Colonic mucosa (tissue), 4 donors: ENCODE data around the gene SLC17A4. TPM values are rescaled to one million over a fixed set of nuclear protein-coding genes. Genes with fewer than 3 reads are reported as not detected.

Experiments used
- DNase-seq: peaks from one replicate; pipeline ENCODE4 v3.0.0-alpha.2; 2020
- H3K27ac ChIP-seq: fragments of 200-600 bp; one replicate; pipeline ENCODE4 v1.8.0; 2021
- H3K27me3 ChIP-seq: fragments of 200-600 bp; one replicate; pipeline ENCODE4 v1.8.0; 2021
- H3K36me3 ChIP-seq: fragments of 200-600 bp; one replicate; pipeline ENCODE4 v1.8.0; 2021
- H3K4me1 ChIP-seq: fragments of 200-600 bp; one replicate; pipeline ENCODE4 v1.8.0; 2021; ENCODE audit warnings: mild to moderate bottlenecking
- H3K4me3 ChIP-seq: fragments of 200-600 bp; one replicate; pipeline ENCODE4 v1.8.0; 2021
- H3K9ac ChIP-seq, 2 donors: one replicate each; pipeline ENCODE4 v1.7.0; 2013; ENCODE audit warnings: control low read depth in 2 of 2, low read depth in 2 of 2, low read length in 2 of 2
- H3K9me3 ChIP-seq: fragments of 200-600 bp; one replicate; pipeline ENCODE4 v1.8.0; 2021
- intact Hi-C: fragments of 100-400 bp; cut with DNase I; formaldehyde crosslinking; loops from one replicate; pipeline ENCODE4 v1.14.1; 2022
- total RNA-seq, 2 donors: library from RNA; stranded (reverse); fragmentation: NEBNext Ultra II Directional in 1 of 2; extraction: Animal tissue kit (Norgen Biotek cat#: 25700) in 1 of 2; gene quantifications; one replicate each; pipeline ENCODE4 v1.2.1, GENCODE V29; 2021
- TF ChIP-seq, protein P1 (sequence below): fragments of 200-600 bp; IDR thresholded peaks from one replicate; pipeline ENCODE4 v1.8.0; 2022; ENCODE audit warnings: antibody characterized with exemption, mild to moderate bottlenecking
- donor health status: healthy.
- donor health status: DM: no; HTN: no; CAD: no.
- donor health status: DM: no; HTN: no; CAD: no.

Gene SLC17A4, protein sequence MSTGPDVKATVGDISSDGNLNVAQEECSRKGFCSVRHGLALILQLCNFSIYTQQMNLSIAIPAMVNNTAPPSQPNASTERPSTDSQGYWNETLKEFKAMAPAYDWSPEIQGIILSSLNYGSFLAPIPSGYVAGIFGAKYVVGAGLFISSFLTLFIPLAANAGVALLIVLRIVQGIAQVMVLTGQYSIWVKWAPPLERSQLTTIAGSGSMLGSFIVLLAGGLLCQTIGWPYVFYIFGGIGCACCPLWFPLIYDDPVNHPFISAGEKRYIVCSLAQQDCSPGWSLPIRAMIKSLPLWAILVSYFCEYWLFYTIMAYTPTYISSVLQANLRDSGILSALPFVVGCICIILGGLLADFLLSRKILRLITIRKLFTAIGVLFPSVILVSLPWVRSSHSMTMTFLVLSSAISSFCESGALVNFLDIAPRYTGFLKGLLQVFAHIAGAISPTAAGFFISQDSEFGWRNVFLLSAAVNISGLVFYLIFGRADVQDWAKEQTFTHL
- 10 to 100 TPM; 11.3 to 27.7 TPM for total RNA-seq

DNA sequence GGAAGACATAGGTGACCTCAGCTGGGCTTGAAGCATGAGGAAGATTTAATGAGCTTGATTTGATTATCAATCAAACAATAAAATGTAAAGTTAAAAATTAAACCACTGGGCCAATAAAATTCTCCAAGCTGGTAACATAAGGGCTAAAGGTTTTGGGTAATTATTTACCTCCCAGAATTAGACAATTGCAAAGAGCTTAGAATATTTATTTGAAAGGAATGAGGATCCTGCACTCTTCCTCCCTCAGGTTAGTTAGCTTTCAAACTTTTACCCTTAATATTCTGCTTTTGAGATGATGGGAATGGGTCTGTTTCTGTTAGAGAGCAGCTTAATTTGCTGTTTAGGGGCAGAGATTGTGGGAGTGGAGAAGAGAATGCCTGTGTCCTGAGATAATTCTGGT lies at the start of gene SLC17A4:
Gene SLC17A4, plus strand, starts transcription at position 208 of the 400 bp plus-strand sequence. CDS start 7,221 bp downstream, outside the sequence.
- peaks cover 5% of the 10 kb centered on the region for H3K4me1 ChIP-seq
- H3K36me3 ChIP-seq = no peaks in the 10 kb centered on the region
- peak within 1 kb of the TSS; percentile 58 for H3K27ac ChIP-seq
- no peak for DNase-seq
- TF ChIP-seq, protein P1, sequence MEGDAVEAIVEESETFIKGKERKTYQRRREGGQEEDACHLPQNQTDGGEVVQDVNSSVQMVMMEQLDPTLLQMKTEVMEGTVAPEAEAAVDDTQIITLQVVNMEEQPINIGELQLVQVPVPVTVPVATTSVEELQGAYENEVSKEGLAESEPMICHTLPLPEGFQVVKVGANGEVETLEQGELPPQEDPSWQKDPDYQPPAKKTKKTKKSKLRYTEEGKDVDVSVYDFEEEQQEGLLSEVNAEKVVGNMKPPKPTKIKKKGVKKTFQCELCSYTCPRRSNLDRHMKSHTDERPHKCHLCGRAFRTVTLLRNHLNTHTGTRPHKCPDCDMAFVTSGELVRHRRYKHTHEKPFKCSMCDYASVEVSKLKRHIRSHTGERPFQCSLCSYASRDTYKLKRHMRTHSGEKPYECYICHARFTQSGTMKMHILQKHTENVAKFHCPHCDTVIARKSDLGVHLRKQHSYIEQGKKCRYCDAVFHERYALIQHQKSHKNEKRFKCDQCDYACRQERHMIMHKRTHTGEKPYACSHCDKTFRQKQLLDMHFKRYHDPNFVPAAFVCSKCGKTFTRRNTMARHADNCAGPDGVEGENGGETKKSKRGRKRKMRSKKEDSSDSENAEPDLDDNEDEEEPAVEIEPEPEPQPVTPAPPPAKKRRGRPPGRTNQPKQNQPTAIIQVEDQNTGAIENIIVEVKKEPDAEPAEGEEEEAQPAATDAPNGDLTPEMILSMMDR = no peak
- intact Hi-C loops = no loop called here
- H3K9me3 ChIP-seq = no peaks in the 10 kb centered on the region
- H3K27me3 ChIP-seq = no peaks in the 10 kb centered on the region
- peak within 1 kb of the TSS in 1 of 2 donors; percentile 72 for H3K9ac ChIP-seq
- H3K4me3 ChIP-seq = peak within 1 kb of the TSS; percentile 9

DNA sequence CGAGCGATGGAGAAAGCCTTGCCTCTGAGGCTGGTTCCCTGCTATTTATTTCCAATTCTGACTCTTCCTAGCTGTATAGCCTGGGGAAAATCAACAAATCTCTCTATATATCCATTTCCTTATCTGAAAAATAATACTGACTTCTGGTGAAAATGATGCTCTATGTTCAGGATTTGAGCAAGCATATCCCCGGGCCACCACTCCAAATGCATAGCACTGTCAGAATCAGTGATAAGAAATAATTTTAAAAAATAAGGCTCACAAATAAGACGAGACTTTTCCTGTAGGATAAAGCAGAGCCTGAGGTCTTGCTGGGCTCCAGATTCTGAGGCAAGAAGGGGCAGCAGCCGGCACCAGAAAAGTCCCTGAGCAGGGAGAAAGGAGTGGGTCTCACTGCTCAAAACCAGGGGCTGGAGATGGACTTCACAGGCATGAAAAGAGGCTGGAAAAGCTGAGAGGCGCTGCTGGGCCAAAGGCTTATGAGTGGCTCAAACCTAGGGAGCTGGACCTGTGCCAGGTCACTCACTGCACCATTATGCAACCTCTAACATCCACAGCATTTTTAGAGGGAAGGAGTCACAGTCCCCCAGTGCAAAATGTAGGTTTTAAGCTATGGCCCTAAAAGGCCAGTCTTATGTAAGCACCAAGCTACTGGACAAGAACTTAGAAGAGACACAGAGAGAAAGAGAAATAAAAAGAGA lies 48.1 kb upstream of the SLC17A4 start:
- intact Hi-C loops = no loop called here
- TF ChIP-seq, protein P1 = no peak
- Histone ChIP-seq H3K4me1 (no peaks in the 10 kb centered on the region), H3K27ac (no peak overlapping the region), H3K27me3 (no peaks in the 10 kb centered on the region), H3K4me3 (no peak overlapping the region), H3K36me3 (no peaks in the 10 kb centered on the region), H3K9me3 (no peaks in the 10 kb centered on the region), H3K9ac (no peak overlapping the region)
- DNase-seq = no peak

DNA sequence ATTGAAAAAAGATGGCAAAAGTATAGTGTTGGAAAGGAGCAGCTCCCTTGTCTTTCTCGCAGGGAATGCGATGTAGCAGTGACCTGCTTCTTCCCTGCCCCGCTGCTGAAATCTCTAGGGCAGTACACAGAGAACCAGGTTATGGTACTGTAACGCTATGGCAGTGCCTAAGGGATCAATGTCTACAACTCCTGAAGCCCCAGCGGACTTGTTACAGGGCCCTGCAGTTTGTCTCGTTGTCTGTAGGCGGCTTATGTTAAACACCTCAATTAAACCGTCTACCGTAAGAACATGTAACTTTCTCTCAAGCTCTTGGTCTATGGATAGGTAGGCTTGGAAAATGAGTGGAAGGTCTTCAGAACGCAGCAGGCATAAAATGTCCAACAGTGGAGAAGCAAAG lies 44.8 kb upstream of the SLC17A4 start:
- TF ChIP-seq, protein P1 = no peak
- Histone ChIP-seq H3K9me3 (no peaks in the 10 kb centered on the region), H3K9ac (no peak overlapping the region), H3K27ac (no peak overlapping the region), H3K4me3 (no peak overlapping the region), H3K27me3 (no peaks in the 10 kb centered on the region), H3K36me3 (no peaks in the 10 kb centered on the region), H3K4me1 (no peaks in the 10 kb centered on the region)
- intact Hi-C loops = no loop called here
- DNase-seq = no peak

DNA sequence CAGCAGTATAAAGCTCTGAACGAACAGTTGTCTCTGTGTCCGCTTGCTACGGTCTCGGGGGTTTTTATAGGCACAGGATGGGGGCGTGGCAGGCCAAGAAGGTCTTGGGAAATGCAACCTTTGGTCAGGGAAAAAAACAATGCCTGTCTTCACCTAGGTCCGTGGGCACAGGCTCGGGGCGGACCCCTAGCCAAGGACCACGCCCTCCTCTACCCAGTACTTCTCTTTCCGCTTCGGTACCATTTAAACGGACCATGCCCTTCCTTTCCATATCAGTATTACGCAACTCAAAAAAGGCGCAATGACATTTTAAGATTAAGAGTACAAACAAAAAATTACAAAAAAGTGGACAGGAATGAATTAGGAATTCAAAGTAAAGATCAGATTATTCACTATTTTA lies 44.3 kb upstream of the SLC17A4 start:
- intact Hi-C loops = no loop called here
- Histone ChIP-seq H3K9ac (no peak overlapping the region), H3K4me3 (no peak overlapping the region), H3K27me3 (no peaks in the 10 kb centered on the region), H3K4me1 (no peaks in the 10 kb centered on the region), H3K36me3 (no peaks in the 10 kb centered on the region), H3K27ac (no peak overlapping the region), H3K9me3 (no peaks in the 10 kb centered on the region)
- TF ChIP-seq, protein P1 = no peak
- no peak for DNase-seq

DNA sequence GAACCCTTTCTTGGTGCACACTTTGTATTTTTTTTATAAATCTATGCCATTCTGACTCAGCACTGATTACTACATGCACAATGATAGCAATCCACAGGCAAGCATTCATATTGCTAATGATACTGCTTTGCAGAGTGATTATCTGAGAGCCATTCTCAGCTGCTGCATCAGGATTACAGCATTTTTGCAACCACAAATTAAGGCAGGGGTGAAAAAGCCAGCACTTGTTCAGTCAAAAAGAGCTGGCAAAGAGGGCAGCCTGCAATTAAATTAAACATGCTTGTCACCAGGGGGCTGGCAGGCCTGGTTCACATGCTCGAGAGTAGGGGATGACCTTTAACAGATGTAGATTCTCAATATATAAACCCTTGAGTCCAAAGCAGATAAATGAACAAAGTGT lies 40.7 kb upstream of the SLC17A4 start:
- no peak for DNase-seq
- intact Hi-C loops = no loop called here
- TF ChIP-seq, protein P1 = no peak

More for the DNA sequence above, 40.7 kb upstream of the SLC17A4 start:
- Histone ChIP-seq H3K9ac (no peak overlapping the region), H3K4me1 (no peaks in the 10 kb centered on the region), H3K27ac (no peak overlapping the region), H3K36me3 (no peaks in the 10 kb centered on the region), H3K27me3 (no peaks in the 10 kb centered on the region), H3K4me3 (no peak overlapping the region), H3K9me3 (no peaks in the 10 kb centered on the region)
